ENCODE data around the gene GRM7.

The GRM7 gene

DNA sequence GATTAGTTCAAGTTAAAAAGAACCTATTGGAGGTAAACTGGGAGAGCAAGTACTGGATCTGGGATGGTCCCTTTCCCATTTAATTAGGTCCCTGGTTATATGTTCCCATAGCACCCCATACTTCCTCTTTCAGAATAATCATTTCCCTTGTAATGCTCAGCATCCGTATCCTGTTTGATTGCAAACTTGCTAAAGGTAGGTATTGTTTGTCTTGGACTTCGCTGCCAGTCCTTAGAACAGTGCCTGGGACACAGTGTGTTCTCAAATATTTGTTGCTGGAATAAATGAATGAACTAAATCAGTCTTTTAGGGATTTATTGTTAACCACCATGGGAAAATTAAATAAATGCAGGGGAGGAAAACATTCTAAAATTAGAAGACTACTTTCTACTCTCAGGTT is 299.8 kb downstream of the GRM7 start:
- DNase-seq = no peak

DNA sequence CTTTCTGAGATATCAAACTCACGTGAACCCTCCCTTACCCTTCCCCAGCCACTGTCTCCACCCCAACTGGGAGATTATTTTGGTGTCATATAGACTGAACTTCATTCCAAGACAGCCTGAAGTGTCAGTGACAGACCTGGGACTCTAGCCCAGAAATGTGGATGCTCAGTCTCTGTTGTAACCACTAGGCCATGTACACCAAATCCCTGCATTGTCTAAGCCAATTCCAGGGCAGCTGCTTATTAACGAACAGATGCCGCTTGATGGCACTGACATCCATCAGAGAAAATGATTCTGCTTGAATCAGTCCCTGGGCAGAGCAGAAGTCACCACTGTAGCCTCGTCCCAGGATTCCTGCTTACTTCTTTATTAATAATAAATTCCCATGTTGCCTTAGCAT is 305.5 kb downstream of the GRM7 start:
- peak; percentile 42 to 67 for DNase-seq

DNA sequence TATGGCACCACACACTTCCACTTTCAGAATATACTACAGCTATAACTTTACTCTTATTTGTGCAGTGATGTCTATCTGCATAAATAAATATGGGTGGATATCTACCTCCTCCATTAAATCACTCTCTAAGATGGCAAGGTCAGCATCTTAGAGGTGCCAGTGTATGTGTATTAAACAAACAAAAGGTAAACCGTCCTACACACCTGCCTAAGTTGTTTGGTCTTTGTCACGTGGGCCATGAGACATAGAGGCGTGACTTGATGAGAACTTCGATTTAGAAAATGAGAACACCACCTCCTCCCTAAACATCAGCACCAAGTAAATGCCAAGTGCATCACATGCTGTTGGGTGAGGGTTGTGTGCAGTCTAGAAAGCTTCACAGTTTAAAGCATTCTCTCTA is 310.6 kb downstream of the GRM7 start:
- no peak for DNase-seq

DNA sequence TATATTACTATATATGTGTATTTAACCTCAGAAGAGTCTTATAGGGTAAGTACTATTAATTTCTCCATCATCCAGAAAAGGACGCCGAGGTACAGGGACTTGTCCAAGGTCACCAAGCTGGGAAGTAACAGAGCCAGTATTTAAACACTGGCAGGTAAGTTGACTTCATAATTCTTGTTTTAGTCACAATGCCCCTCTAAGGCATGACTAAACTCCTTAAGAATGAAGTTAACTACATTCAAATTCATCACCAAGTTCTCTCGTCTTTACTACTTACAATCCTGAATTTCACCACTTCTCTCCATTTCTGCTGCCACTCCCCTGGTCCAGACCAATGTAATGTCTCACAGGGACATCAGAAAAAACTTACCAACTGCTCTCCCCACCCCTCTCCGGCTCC is 312.1 kb downstream of the GRM7 start:
- DNase-seq = no peak

DNA sequence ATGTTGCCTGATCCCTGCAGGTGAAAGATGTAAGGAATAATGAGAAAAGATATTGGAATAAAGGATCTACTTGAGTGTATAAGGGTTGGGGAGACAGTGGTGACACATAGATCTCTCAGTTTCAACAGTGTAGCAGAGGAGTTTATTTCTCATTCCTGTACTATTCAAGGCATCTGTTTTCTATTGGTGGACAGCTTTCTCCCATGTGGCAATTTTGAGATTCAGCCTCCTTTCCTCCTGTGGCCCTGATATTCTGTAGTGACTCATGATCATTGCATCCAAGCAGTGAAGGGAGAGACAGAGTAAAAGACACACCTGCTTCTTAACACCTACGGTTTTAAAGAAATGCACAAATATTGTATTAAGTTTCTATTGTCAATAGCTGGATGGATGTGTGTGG is 327.6 kb downstream of the GRM7 start:
- no peak for DNase-seq

DNA sequence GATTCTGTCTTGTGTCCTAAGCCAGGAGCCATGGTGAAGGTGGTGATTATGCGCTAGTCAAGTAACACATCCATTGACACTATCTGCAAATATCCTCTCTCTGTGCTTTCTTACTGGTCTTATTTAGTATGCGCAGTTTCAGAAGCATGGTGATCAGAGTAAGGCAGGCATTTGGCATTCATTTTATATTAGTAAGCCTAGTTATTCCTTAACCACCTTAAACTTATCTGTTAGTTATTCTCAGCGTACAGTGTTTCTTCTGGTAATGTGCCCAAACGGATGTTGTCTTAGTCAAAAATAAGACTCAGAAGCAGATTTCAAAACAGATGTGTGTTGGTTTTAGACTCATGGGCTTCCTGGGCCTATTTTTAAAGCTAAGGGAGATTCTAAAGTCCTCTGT is 329.2 kb downstream of the GRM7 start:
- DNase-seq = no peak

DNA sequence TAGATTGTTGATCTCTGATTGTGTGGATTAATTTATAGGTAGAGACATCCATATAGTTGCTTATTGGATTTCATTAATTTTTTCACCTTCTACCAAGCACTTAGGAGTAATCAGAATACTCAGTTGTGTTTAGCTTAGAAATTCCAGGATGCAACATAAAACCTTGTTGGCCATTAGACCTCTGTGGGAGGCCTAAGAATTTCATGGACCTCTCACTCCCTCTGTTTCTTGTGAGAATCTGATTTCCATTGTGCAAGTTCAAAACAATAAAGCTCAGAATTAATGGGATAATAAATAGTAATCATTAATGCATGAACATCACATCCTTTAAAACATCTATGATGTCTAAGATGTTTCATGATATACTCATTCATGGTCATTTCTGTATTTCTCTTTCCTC is 332.4 kb downstream of the GRM7 start:
- DNase-seq = no peak

DNA sequence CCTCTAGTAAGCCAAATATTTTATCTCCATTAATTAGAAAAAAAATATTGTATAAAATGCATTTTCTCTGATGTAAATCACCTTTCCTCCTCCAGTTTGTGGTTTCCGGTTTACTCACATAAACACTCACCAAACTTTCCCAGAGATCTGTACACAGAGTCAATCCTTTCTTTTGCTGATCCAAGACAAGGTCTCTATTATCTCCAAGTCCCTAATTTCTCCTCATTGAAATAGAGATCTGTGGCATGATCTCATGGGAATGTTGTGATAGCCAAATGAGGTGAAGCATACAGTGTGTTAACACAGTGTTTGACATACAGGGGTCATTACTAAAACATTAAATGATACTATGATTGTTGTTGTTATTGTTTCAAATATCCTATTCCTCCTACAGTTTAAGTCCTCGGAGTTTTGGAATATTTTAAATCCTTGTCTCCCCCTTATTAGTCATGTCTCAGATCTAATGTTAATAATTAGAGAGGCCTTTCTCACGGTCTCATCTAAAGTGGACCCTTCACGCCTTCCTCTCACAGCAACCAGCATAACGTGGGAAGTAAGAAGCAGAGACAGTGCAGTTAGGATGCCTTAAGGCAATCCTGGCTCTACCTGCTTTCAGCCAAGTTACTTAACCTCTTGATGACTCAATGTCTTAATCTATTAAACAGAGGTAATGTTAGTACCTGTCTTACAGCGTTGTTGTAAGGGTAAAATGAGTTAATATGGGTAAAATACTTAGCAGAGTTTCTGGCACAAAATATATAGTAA is 333.3 kb downstream of the GRM7 start:
- DNase-seq = no peak

DNA sequence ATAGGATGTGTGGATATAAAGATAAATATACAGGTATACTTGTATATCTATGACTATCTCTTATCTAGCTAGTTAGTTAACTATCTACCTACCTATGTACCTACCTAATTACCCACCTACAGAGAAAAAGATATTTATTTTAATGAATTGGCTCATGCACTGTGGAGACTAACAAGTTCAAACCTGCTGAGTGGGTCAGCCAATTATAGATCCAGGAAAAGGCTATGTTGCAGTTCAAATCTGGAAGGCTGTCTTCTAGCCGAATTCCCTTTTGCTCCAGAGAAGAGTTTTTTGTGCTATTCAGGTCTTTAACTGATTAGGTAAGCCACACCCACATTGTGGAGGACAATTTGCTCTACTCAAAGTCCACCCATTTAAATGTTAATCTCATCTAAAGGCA is 335.0 kb downstream of the GRM7 start:
- no peak for DNase-seq

DNA sequence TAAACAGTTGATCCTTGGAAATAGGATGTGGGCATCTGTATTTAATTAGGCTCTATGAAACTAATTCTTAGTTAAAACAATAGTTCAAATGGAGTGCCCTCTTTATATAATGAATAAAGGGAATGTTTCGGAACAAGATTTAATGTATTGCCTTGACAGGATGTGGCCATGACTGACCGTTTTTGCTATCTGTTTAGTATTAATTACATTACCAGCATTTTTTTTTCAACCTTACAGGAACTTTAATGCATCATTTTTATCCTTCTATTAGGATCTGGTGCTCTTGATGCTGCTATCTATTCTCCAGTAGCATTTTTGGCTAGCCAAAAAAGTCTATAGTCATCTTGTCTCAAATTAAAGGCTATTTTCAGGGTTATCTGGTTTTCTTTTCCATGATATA is 340.9 kb downstream of the GRM7 start:
- no peak for DNase-seq

DNA sequence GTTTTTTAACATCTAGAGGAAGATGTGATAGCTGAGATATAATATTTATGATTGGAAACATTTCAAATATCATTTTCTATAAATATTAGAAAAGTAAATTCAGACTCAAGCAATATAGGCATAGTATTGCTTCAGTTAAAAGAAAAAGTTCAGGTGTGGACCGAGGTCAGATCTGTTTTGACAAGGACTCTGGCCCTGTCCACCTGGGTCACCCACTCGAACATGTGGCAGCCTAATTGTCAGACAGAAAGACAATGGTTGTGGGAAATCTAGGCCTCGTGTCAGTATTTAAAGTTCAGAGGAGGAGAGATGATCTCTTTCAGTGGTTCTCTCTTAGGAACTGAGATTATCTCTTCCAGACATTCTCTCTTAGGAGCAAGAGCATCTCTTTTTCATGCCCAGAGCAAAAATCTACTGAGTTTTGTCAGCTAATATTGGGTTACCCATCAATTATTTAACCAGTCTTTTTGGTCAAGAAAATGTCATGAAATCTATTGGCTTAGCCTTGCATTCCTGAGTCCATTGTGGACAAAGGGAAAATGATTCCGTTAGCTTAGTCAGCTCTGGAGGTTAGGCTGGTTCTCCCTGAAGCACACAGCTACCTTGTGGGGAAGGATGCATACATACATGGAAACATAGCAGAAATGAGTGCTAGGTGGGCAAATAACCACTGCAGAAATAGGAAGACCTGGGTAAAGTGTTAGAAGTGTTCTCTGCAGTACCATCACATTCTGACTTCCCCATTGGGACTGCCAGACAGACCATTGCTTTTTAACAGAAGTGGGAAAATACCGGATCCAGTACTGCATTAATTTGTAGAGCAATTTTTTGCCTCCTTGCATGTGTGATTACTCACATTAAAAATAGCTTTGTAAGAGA is 343.3 kb downstream of the GRM7 start:
- no peak for DNase-seq

DNA sequence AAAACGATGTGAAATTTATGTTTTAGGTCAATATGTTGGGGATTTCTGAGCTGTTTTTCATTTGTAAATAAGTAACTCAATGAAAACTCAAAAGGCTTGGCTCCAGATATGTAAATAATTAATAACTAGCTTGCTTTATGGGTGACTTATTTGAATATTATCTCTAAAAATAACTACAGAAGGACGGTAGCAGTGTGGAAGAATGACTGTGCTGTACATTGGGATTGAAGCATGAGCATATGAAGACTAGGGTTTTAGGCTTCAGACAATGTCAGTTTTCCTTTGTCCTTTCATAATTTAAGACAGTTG is 343.9 kb downstream of the GRM7 start:
- DNase-seq = no peak

DNA sequence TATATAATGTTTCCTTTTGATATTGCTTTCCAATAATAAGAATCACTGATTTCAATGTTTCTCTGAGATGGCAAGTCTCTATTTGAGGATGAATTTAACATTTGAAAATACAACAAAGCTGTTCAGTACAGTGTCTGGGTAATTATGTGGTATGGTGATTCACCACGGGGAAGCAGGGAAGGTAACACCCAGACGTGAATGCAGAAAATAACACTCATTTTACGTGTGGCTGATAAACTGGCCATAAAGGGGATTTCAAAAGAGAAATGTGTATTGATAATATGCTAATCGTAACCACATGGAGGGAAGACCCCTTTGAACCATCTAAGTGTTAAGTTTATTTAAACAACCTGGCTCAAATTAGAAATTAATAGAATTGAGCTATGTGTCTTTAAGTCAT is 344.6 kb downstream of the GRM7 start:
- no peak for DNase-seq

DNA sequence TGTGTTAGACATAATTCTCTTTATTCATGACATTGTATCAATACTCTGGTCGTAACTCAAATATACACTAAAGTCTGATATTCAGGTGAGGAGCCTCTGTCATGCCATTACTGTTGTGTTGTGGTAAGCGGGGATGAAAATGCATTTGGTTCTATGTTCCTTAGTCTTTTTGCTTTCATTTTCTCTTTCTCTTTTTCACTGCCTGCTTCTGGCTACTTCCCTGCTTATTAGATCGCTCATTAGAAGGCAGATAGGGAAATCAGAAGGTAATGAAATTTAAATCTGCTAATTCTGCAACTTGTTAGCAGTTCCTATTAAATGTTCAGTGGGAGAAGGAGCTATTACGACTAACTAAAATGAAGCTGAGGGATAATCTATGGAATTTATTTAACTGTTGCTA is 345.0 kb downstream of the GRM7 start:
- DNase-seq = no peak

DNA sequence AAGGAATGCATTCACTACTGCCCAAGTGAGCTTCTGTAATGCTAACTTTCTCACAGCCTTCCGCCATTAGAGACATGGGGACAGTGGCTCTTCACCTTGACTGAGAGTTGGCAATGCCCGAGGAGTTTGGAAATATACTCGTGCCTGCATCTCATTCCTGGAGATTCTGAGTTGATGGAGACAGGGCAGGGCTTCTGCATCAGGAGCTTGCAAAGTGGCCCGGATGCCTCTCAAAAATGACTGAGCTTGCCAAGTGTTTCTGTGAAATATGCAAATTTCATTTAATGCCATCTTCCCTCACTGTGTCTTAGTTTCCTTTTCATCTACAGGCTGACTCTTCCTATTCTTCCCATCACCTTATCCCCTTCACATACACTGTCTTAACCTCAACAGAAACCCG is 346.2 kb downstream of the GRM7 start:
- DNase-seq = no peak

DNA sequence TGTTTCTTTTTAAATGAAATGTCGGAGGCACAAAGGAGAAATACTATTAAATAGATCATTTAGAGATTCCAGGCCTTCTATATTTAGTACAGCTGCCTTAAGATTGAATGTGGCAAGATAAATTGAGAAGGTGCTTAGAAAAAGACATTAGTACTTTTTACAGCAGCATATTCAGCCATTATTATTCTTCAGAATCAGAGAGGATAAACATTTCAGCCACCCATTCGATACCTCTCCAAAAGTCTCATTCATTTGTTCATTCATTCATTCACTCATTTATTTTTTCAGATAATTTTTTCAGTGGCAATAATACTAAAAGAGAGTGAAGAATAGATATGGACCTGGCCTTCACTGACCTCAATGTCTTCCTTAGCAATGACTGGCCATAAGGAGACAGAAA is 347.0 kb downstream of the GRM7 start:
- no peak for DNase-seq

DNA sequence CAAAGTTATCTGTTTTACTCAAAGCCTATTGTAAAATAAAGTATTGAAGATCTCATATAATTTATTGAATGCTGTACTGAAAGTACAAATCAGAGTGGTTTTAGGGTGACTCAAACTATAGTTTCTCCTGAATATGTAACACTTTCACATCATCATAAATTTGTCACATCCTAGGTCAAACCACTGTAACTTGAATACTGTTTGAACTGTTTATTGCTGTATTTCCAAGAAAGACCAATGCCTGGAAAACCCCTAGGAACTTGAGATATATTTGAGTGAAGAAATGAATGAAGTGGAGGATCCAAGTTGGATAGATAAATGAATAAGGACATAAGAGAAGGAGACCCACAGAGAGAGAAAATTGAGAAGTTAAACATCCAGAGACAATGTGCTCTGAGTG is 348.2 kb downstream of the GRM7 start:
- no peak for DNase-seq

DNA sequence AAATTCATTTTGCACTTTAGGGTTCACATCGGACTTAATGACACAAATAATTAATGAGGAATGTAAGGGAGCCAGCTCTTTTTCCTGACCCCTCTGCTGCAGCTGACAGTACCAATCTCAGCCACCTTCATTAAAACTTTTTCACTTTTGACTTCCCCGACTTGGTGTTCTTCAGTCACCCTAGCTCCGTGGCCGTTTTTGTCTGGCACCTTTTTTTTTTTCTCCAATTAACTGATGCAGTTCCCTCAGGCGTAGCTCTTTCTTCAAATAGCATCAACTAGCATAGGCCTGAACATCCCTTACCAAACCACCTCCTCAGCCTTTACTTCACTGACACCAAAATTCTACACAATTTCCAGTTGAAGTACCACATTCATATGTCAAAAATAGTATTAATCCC is 350.8 kb downstream of the GRM7 start:
- DNase-seq = no peak

DNA sequence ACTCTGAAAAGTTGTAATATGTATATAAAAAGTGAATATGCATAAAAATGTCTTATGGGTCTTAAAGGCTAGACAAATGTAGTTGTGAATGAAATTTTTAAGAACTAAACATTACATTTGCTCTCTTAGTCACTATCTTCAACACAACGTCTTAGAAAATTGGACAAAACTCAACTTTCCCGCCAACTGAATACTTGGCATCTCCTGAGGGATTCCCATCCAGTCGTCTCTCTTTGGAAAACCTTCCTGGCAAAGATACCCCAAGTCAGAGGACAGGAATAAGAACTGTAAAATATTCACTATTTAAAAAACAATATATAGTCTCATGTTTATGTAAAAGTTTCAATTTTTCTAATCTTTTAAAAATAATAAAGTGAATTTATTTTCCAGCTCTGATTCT is 354.8 kb downstream of the GRM7 start:
- DNase-seq = no peak

DNA sequence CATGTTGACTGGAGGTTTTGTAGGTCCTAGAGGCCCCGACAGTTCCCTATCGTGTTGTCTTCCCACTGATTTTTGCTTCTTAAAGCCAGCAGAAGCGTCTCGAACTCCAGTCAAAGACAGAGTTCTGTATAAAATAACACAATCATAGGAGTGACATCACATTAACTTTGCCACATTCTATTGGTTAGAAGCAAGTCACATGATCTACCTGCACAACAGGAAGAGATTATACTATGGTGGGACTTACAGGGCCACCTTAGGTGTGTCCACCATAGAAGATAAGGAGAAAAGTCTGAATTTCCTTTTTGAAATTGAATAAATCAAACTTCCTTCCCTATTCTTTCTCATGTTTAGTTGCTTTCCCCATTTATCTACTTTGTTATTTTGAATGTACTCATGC is 365.5 kb downstream of the GRM7 start:
- DNase-seq = no peak

DNA sequence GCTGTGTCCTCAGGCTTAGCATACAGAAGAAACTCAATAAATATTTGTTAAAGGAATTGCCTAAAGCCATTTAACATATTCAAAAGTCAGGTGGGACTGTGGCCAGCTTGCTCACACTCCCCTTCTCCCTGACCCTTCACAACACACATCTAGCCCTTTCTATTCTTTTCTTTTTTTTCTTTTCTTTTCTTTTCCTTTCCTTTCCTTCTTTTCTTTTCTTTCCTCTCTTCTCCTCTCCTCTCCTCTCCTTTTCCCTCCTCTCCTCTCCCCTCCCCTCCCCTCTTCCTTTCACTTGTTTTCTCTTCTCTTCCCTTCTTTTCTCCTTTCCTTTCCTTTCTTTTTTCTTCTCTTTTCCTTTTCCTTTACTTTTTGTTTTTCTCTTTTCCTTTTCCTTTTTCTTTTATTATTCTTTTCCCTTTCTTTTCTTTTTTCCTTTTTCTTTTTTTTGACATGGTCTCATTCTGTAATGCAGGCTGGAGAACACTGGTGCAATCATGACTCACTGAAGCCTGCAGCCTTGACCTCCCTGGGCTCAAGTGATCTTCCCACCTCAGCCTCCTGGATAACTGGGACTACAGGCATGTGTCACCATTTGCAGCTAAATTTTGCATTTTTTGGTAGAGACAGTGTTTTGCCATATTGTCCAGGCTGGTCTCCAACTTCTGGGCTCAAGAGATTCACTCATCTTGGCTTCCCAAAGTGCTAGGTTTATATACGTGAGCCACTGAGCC is 377.8 kb downstream of the GRM7 start:
- no peak for DNase-seq

DNA sequence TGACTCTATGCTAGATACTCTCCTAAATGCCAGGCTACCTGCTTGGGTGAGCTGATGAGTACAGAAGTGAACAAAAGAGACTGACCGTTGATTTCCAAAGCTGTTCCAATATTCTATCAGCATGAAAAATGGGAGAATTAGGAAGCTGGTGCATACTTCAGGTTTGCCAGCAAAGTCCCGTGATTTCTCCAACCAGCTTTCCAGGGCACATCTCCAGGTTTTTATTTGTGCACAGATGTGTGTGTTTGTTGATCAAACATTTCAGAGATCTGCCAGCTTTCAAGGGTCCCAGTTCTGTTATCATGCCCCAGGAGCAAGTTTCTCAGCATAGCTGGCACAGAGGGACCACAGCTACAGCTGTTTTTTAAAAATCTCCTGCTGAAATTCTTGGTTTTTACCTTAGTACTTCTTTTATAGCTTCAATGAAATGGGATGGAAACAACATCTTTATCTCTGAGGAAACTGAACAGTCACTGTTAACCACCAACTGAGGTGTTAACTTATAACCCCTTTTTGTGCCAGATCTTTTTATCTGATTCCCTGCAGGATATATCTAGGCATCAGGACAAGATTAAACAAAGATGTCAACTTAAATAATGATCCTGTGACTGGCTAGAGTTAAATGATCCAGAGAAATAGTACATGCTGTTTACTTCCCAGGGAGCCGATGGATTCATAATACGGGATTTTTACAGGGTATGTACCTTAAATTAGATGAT is 380.8 kb downstream of the GRM7 start:
- no peak for DNase-seq

DNA sequence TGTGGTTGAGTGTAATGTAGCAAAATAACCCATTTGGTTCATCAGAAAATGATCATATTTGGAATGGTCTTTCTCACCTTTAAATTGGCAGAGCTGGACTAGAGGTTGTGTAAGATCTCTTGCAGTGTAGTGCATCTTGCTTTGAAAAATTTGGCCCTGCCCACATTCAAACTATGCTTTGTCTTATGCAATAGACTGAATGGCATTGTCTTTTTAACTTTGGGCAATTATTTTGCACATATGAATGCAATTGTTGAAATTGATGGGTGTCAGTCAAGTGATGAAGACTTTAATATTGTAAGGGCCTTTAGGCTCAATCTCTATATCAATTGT is 381.4 kb downstream of the GRM7 start:
- DNase-seq = no peak

Data from NCI-H524 (cell line).